ENCODE measurements around the gene LARGE1. TPM values are rescaled to one million over a fixed set of nuclear protein-coding genes. Genes with fewer than 3 reads are reported as not detected.

Gene LARGE1
- total and polyA plus RNA-seq, 2 of the 13 experiments (the other 11 are each of a cell fraction or from before 2014, with no cell fraction given) = 8.4 to 11.0 TPM

DNA sequence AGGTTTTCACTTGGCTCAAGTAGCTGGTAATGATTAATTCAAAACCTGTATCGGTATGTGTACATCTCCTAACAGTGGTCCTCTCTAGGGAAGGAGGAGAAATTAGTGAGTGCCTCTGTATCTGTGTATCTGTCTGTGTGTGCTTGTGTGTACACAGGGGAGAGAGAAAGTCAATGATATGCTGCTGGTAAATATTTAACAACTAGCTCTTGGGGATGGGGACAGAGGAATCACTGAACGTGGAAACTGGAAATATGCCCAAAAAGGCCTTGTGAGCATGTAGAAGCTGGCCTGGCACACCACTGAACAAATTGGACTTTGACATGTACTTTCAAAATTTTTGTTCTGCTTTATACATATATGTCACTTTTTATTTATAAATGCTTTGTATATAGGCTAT, 648.1 kb downstream of the LARGE1 start (continued):
- TF ChIP-seq, protein P1, sequence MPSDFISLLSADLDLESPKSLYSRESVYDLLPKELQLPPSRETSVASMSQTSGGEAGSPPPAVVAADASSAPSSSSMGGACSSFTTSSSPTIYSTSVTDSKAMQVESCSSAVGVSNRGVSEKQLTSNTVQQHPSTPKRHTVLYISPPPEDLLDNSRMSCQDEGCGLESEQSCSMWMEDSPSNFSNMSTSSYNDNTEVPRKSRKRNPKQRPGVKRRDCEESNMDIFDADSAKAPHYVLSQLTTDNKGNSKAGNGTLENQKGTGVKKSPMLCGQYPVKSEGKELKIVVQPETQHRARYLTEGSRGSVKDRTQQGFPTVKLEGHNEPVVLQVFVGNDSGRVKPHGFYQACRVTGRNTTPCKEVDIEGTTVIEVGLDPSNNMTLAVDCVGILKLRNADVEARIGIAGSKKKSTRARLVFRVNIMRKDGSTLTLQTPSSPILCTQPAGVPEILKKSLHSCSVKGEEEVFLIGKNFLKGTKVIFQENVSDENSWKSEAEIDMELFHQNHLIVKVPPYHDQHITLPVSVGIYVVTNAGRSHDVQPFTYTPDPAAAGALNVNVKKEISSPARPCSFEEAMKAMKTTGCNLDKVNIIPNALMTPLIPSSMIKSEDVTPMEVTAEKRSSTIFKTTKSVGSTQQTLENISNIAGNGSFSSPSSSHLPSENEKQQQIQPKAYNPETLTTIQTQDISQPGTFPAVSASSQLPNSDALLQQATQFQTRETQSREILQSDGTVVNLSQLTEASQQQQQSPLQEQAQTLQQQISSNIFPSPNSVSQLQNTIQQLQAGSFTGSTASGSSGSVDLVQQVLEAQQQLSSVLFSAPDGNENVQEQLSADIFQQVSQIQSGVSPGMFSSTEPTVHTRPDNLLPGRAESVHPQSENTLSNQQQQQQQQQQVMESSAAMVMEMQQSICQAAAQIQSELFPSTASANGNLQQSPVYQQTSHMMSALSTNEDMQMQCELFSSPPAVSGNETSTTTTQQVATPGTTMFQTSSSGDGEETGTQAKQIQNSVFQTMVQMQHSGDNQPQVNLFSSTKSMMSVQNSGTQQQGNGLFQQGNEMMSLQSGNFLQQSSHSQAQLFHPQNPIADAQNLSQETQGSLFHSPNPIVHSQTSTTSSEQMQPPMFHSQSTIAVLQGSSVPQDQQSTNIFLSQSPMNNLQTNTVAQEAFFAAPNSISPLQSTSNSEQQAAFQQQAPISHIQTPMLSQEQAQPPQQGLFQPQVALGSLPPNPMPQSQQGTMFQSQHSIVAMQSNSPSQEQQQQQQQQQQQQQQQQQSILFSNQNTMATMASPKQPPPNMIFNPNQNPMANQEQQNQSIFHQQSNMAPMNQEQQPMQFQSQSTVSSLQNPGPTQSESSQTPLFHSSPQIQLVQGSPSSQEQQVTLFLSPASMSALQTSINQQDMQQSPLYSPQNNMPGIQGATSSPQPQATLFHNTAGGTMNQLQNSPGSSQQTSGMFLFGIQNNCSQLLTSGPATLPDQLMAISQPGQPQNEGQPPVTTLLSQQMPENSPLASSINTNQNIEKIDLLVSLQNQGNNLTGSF (CRISPR knock-in tag; IDR thresholded peaks at IDR 0.05) = no peak
- TF ChIP-seq GLI4 (CRISPR knock-in tag; IDR thresholded peaks at IDR 0.05; ENCODE audit: borderline replicate concordance) = no peak
- TF ChIP-seq KAT7 (CRISPR knock-in tag; IDR thresholded peaks at IDR 0.05; ENCODE audit: borderline replicate concordance) = no peak
- no peak for TF ChIP-seq SMAD3 (CRISPR knock-in tag; IDR thresholded peaks at IDR 0.05)
- TF ChIP-seq ZBTB20 (CRISPR knock-in tag; IDR thresholded peaks at IDR 0.05; ENCODE audit: borderline replicate concordance, low read depth) = no peak
- TF ChIP-seq SOX13 (IDR thresholded peaks at IDR 0.05) = peak; percentile 24; the same call in 1 of the 2 replicates
- peak in 1 of 2 experiments; percentile 82; a peak in 2 of 4 replicates for TF ChIP-seq SOX13 (CRISPR knock-in tag; conservative IDR thresholded peaks at IDR 0.05 in 1 of 2, IDR thresholded peaks at IDR 0.05 in 1 of 2)
- TF ChIP-seq ZNF766 (CRISPR knock-in tag; IDR thresholded peaks at IDR 0.05; ENCODE audit: borderline replicate concordance) = no peak
- TF ChIP-seq ZNF552 (CRISPR knock-in tag; IDR thresholded peaks at IDR 0.05; ENCODE audit: borderline replicate concordance) = no peak
- TF ChIP-seq, protein P2, sequence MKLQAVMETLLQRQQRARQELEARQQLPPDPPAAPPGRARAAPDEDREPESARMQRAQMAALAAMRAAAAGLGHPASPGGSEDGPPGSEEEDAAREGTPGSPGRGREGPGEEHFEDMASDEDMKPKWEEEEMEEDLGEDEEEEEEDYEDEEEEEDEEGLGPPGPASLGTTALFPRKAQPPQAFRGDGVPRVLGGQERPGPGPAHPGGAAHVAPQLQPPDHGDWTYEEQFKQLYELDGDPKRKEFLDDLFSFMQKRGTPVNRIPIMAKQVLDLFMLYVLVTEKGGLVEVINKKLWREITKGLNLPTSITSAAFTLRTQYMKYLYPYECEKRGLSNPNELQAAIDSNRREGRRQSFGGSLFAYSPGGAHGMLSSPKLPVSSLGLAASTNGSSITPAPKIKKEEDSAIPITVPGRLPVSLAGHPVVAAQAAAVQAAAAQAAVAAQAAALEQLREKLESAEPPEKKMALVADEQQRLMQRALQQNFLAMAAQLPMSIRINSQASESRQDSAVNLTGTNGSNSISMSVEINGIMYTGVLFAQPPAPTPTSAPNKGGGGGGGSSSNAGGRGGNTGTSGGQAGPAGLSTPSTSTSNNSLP (IDR thresholded peaks at IDR 0.05; ENCODE audit: low read depth, low read length) = peak; percentile 68; the same call in 1 of the 2 replicates
- peak; percentile 62 for TF ChIP-seq KAT8 (CRISPR knock-in tag; IDR thresholded peaks at IDR 0.05)
- no peak for TF ChIP-seq CAMTA2 (CRISPR knock-in tag; IDR thresholded peaks at IDR 0.05; ENCODE audit: borderline replicate concordance)
- peak; percentile 81 for TF ChIP-seq HDAC2 (CRISPR knock-in tag; IDR thresholded peaks at IDR 0.05)
- no peak for TF ChIP-seq U2AF2 (IDR thresholded peaks at IDR 0.05; ENCODE audit: low read depth, low read length)
- no peak for TF ChIP-seq TCF7L2 (IDR thresholded peaks at IDR 0.05; ENCODE audit: low read depth, low read length)
- TF ChIP-seq, protein P3, sequence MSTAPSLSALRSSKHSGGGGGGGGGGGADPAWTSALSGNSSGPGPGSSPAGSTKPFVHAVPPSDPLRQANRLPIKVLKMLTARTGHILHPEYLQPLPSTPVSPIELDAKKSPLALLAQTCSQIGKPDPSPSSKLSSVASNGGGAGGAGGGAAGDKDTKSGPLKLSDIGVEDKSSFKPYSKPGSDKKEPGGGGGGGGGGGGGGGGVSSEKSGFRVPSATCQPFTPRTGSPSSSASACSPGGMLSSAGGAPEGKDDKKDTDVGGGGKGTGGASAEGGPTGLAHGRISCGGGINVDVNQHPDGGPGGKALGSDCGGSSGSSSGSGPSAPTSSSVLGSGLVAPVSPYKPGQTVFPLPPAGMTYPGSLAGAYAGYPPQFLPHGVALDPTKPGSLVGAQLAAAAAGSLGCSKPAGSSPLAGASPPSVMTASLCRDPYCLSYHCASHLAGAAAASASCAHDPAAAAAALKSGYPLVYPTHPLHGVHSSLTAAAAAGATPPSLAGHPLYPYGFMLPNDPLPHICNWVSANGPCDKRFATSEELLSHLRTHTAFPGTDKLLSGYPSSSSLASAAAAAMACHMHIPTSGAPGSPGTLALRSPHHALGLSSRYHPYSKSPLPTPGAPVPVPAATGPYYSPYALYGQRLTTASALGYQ (CRISPR knock-in tag; IDR thresholded peaks at IDR 0.05) = peak; percentile 62; the same call in 1 of the 2 replicates
- no peak for TF ChIP-seq ZSCAN31 (CRISPR knock-in tag; IDR thresholded peaks at IDR 0.05; ENCODE audit: low read depth)
